AG09309 (cell line): ENCODE results near the gene ANKS1A.

Experiments
- DNase-seq: peaks from one replicate; pipeline ENCODE4 v3.0.0-alpha.2; 2010; ENCODE audit warnings: low read depth
- H3K4me3 ChIP-seq: 2 replicates; pipeline ENCODE4 v1.5.1; 2011; ENCODE audit warnings: mild to moderate bottlenecking, low read depth, low read length, moderate library complexity; ENCODE audit not compliant: control insufficient read depth
- TF ChIP-seq, protein P1 (sequence below): IDR thresholded peaks from 2 replicates; pipeline ENCODE4 v1.5.1; 2011; ENCODE audit warnings: mild to moderate bottlenecking, low read depth, low read length, inconsistent platforms; ENCODE audit not compliant: insufficient read depth, control insufficient read depth; ENCODE audit errors: missing control alignments

The ANKS1A gene

DNA sequence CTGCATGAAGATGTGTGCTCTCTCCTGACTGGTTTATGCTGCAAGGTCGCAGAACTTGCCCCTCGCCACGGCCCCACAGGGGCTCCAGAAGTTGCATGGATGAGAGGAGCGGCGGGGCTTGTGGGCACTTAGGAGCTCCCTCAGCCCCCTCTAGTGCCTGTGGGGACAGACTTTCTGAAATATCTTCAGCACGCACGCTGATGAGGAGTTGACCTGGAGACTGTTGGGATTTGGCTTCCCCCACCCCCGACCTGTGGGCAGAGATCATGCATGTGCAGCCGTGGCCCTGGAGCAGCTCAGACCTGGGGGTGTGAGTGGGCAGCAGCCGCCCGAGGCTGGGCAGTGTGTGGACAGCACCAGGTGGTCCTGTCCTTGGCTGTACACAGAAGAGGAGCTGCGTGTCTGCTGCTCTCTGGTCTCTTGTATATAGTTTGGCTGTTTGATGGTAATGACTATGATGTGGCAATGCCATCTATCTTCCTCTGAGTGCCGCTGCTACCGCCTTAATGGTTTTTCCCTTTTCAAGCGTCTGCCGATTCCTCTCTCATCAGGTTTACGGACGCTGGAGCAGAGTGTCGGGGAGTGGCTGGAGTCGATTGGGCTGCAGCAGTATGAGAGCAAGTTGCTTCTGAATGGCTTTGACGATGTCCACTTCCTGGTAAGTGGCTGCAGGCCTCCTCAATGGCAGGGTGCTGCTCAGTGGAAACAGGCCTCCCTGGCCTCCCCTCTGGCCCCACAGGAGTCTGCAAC is 170.7 kb downstream of the ANKS1A start:
- no peak overlapping the region for H3K4me3 ChIP-seq
- TF ChIP-seq, protein P1, sequence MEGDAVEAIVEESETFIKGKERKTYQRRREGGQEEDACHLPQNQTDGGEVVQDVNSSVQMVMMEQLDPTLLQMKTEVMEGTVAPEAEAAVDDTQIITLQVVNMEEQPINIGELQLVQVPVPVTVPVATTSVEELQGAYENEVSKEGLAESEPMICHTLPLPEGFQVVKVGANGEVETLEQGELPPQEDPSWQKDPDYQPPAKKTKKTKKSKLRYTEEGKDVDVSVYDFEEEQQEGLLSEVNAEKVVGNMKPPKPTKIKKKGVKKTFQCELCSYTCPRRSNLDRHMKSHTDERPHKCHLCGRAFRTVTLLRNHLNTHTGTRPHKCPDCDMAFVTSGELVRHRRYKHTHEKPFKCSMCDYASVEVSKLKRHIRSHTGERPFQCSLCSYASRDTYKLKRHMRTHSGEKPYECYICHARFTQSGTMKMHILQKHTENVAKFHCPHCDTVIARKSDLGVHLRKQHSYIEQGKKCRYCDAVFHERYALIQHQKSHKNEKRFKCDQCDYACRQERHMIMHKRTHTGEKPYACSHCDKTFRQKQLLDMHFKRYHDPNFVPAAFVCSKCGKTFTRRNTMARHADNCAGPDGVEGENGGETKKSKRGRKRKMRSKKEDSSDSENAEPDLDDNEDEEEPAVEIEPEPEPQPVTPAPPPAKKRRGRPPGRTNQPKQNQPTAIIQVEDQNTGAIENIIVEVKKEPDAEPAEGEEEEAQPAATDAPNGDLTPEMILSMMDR, result no peak
- no peak for DNase-seq

DNA sequence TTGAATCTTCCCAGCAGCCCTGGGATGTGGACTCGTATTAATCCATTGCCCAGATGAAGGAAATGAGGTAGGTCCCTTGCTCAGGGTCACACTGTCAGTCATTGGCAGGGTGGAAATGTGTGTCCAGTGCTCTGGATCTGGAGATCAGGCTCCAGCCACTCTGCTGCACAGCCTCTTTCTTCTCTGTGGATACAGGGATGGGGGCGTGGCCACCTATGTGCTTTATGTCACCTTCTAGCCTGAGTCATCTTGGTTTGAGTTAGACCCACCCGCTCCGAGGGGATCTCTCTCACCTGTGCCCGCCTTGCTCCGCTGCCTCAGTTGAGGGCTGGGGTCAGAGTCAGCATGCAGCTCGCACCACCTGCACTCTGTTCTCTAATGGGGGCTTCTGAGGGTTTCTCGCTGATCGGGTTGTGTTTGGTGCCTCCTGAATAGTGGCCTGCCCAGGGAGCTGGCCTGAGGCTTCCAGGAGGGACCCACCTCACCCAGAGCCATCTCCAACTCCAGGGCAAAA is 172.1 kb downstream of the ANKS1A start:
- TF ChIP-seq, protein P1, result no peak
- DNase-seq, result no peak
- H3K4me3 ChIP-seq, result no peak overlapping the region

DNA sequence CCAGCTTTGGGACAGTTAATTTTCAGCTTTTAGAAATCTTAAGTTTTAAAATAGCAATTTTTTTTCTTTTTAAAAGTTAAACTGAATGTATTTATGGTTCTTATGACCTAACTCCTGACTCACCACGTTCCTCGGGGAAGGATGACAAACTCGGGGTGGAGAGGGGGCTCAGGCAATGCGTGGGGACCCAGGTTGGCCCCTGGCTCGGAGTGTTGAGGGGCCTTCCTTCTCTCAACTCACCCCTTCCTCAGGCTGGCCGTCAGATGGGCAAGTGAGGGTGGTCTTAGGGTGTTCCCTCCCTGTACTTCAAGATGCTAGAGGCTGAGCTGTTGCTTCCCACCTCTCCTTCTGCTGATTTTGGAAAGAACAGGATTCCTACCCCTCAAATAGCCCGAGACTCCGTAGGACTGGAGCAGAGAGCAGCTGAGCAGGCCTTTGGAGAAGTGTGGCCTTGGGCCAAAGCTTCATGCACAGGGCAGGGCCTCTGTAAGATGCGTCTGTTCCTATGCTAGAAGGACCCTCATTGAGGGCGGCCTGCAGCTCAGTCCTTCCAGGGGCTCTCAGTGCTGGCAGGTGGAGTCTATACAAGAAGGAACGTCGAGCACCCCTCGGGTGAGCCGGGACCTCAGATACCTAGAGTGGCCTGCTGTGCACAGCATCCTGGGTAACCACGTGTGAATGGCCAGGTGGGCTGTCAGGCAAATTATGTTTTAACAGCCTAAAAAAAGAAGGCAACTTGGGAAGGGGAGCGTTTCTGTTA is 172.8 kb downstream of the ANKS1A start:
- no peak for DNase-seq
- TF ChIP-seq, protein P1, result no peak
- no peak overlapping the region for H3K4me3 ChIP-seq

DNA sequence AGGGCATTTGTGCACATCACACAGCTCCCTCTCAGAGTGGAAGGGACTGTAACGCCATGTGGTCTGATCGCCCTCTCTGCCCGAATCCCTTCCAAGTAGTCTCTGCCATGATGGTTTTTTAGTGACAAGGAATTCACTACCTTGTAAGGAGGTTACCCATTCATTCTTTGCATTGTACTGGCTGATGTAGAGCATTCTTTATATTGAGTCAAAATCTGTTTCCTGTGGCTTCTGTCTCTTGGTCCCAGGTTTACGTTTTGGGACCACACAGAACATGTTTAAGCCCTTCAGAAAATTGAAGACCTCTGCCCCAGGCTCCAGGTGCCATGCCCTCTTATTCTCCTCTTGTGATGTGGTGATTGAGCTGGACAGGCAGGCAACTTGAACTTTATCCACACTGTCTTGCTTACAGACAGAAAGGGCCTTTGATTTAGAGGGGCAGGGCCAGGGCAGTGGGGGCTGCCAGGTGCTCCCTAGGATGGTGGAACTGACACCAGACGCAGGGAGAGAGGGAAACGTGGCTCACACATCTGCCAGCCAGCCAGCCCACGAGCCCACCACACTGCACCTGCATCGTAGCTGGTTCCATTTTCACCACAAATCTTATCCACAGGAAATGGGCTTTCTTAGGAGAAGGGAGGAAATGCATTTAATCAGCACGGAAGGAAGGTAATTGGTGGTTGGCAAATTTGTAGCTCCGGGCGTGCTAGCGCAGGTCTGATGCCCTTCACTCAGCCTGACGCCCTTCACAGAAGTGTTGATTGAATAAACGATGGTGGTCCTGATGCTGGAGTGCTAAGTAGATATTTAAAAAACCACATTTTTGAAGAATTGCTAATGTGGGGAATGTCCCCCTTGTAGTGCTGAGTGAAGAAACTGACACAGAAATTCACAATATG is 173.9 kb downstream of the ANKS1A start:
- TF ChIP-seq, protein P1, result no peak
- no peak overlapping the region for H3K4me3 ChIP-seq
- DNase-seq, result no peak

DNA sequence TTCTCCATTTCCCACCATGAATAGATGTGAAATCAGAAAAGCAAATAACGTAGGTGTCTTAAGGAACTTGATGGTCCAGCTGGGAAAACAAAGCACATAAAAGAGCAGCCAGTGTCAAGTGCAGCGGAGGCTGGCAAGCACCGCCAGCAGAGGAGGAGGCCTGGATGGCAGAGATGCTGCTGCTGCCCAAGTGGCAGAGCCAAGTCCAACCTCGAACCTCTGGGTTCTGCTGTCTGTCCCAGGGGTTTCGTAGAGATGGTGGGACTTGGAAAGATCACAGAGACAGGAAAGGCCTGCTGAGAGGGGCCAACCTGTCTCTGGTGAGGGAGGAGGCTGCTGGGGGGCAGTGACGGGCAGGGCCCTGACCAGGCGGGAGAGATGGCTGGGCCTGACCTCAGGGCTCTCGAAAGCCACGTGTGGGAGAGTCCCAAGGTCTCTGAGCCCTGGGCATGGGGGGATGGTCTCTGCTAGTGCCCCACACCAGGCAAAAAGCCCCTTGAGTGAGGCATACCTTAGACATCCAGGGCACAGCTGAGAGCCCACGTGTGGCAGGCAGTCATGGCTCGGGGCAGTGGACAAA is 174.7 kb downstream of the ANKS1A start:
- DNase-seq, result no peak
- TF ChIP-seq, protein P1, result no peak
- no peak overlapping the region for H3K4me3 ChIP-seq

DNA sequence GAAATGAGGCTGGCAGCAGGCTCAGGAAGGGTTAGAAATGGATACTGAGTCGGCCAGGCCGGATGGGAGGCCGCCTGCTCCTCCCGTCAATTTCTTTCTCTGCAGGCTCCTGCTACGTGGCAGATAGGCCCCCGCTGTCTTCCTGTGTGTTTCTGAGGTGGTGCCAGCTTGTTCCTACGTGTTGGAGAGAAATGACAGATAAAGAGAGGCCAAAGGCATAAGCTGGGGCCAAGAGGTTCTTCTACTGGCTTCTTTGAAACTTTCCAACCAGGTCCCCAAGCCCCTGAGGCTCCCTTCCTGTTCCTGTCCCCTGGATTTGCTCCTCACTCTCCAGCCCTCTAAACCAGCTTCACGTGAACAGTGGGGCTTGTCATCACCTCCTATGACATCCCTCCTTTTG is 175.2 kb downstream of the ANKS1A start:
- TF ChIP-seq, protein P1, result no peak
- DNase-seq, result no peak
- no peak overlapping the region for H3K4me3 ChIP-seq
